ENCODE measurements around the gene LYPD6B.

DNA sequence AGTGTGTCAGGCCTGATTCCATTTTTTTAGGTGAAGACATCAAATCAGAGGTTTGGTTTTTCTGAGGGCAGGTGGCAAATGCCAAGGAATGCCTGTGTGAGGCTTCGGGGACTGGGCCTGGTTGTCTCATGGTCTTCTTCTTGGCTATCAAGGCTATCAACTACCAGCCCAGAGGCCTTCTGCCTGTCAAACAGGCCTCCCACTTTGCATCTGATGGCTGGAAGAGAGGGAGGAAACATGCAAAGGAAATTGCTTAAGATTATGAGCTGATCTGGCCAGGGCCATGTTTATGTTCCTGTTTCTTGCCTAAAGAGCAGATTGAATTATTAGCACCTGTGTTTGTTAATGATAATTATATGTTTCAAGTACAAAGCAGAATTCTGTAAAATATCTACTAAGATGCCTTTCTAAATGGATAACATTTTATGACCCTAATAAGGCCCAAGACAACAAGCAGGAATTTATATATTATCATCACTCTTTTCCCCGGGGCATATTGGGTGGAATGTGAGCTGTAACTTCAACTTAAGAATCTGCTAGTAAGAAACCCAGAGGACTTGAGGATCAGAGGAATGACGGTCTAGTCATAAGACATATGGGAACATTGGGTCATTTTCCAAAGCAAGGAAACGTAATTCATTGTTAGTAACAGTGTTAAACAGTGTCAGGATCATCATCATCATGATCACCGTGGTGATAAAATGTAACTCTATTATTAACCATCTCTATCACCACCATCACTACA lies 123.2 kb downstream of the LYPD6B start:
- no peak for TF ChIP-seq POLR2A (IDR thresholded peaks at IDR 0.05)
- TF ChIP-seq, protein P1, sequence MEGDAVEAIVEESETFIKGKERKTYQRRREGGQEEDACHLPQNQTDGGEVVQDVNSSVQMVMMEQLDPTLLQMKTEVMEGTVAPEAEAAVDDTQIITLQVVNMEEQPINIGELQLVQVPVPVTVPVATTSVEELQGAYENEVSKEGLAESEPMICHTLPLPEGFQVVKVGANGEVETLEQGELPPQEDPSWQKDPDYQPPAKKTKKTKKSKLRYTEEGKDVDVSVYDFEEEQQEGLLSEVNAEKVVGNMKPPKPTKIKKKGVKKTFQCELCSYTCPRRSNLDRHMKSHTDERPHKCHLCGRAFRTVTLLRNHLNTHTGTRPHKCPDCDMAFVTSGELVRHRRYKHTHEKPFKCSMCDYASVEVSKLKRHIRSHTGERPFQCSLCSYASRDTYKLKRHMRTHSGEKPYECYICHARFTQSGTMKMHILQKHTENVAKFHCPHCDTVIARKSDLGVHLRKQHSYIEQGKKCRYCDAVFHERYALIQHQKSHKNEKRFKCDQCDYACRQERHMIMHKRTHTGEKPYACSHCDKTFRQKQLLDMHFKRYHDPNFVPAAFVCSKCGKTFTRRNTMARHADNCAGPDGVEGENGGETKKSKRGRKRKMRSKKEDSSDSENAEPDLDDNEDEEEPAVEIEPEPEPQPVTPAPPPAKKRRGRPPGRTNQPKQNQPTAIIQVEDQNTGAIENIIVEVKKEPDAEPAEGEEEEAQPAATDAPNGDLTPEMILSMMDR (IDR thresholded peaks at IDR 0.05) = no peak
